22Rv1 (cell line): ENCODE data around the gene KRT7.
"Not testable (repeated sequence)": the region's sequence is repeated elsewhere in the genome, so short reads cannot be mapped to it uniquely, and the experiment has no call there.

Experiments
- H3K27ac ChIP-seq: fragments of 450-650 bp; 2 replicates; pipeline ENCODE4 v1.5.1; 2017
- ZFX ChIP-seq: fragments of 450-650 bp; IDR thresholded peaks from 2 replicates; pipeline ENCODE4 v1.6.1; 2017; ENCODE audit warnings: antibody characterized with exemption, borderline replicate concordance
- TF ChIP-seq, protein P1 (sequence below): fragments of 450-650 bp; IDR thresholded peaks from 2 replicates; pipeline ENCODE4 v1.5.1; 2017; ENCODE audit warnings: mild to moderate bottlenecking

KRT7 gene

DNA sequence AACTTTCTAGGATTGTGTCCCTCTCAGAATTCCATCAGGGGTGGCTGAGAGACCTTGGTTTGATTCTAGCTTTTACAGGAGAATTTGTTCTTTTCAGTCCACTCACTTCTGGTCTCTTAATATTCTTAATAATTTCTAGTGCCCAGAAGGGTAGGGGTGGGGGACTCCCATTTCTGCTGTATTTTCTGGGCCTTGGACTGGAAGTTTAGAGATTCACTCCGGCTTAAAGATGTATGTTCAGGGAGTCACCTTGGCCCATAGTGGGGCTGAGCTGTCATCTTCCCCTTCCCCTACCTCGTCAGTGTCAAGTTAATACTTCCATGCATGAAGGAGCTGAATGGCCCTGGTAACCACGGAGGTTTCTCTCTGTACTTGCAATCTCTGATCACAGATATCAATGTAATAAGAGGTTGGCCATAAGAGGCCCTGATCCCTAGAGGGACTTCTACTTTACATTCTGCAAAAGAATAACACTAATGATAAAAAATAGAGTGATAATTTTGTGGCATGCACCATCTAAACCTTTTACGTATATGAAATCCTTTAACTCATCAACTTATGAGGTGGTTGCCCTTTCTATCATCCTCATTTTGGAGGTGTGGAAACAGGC is 51.6 kb downstream of the KRT7 start:
- no peak for TF ChIP-seq ZFX
- TF ChIP-seq, protein P1, sequence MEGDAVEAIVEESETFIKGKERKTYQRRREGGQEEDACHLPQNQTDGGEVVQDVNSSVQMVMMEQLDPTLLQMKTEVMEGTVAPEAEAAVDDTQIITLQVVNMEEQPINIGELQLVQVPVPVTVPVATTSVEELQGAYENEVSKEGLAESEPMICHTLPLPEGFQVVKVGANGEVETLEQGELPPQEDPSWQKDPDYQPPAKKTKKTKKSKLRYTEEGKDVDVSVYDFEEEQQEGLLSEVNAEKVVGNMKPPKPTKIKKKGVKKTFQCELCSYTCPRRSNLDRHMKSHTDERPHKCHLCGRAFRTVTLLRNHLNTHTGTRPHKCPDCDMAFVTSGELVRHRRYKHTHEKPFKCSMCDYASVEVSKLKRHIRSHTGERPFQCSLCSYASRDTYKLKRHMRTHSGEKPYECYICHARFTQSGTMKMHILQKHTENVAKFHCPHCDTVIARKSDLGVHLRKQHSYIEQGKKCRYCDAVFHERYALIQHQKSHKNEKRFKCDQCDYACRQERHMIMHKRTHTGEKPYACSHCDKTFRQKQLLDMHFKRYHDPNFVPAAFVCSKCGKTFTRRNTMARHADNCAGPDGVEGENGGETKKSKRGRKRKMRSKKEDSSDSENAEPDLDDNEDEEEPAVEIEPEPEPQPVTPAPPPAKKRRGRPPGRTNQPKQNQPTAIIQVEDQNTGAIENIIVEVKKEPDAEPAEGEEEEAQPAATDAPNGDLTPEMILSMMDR: no peak
- no peak overlapping the region for H3K27ac ChIP-seq

GRCh38 chr12:52285172-52285745 is 52.2 kb downstream of the KRT7 start:
- H3K27ac ChIP-seq: no peak overlapping the region
- TF ChIP-seq, protein P1: no peak
- TF ChIP-seq ZFX: no peak

DNA sequence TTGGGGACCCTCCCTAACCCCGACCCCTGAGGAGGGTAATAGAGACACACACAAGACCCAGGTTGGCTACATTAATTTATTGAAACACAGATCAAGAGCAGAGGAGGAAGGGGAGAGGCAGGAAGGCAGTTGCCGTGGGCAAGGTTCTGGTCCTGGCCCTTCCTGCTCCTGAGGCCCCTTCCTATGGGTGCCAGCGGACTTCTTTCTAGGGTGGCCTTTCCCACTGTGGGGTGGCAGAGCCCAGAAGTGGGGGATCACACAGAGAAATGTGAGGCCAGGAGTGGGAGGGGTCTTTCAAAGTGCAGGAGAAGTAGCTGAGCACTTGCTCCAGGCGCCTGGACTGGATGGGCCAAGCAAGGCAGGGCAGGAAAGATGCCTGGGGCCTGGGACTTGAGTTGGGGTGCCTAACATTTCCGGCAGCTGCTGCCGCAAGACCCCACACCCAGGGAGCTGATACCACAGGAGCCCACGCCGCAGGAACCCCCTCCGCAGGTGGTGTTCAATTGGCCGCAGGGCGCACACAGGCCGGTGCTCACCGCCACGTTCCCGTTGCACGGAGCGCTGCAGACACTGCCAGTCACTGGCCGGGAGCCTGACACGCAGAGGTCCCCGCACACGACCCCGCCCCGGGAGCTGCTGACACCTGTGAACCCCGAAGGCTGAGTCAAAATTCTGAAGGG is 52.9 kb downstream of the KRT7 start:
- no peak overlapping the region for H3K27ac ChIP-seq

GRCh38 chr12:52286857-52287785 is 54.1 kb downstream of the KRT7 start:
- H3K27ac ChIP-seq: not testable (repeated sequence)
- TF ChIP-seq, protein P1: peak; percentile 74

More for the DNA sequence above, 52.9 kb downstream of the KRT7 start:
- TF ChIP-seq, protein P1: no peak
- no peak for TF ChIP-seq ZFX

DNA sequence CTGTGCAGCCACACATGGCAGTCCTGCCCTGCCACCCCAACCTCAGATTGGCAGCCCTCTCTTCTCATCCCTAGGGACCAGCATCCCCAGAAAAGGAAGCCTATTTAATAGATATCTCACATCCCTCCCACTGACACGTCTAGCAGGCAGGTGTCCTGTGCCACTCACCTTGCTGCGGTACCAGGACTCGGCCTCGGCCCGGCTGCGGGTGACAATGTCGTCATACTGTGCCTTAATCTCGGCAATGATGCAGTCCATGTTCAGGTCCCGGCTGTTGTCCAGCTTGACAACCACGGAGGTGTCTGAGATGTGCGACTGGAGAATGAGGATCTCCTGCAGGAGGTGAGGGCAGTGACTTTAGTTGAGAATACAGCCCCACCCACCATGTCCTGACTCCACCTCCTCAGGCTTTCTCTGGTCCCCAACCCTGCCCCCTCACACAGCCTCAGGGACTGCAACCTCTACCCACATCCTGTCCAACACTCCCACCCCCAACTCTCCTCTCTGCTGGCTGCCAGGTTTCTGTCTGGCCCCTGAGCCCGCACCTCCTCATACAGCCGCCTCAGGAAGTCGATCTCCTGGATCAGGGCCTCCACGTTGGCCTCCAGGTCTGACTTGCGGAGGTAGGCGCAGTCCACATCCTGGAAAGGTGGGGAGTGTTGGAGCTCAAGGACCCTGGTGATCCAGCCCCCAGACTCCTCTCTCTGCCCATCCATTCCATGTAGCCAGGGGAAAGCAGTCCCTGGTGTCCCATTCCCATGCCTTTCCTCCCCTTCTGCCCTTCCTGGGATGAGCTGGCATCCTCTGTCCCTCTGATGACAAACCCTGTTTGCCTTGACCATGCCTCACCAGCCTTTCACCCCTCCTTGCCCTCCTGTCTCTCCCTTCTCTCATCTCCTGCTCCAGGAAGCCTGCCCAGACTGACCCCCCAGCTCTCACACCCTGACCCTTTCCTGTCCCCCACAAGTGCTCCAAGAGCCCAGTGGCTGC is 55.1 kb downstream of the KRT7 start:
- not testable (repeated sequence) for H3K27ac ChIP-seq

DNA sequence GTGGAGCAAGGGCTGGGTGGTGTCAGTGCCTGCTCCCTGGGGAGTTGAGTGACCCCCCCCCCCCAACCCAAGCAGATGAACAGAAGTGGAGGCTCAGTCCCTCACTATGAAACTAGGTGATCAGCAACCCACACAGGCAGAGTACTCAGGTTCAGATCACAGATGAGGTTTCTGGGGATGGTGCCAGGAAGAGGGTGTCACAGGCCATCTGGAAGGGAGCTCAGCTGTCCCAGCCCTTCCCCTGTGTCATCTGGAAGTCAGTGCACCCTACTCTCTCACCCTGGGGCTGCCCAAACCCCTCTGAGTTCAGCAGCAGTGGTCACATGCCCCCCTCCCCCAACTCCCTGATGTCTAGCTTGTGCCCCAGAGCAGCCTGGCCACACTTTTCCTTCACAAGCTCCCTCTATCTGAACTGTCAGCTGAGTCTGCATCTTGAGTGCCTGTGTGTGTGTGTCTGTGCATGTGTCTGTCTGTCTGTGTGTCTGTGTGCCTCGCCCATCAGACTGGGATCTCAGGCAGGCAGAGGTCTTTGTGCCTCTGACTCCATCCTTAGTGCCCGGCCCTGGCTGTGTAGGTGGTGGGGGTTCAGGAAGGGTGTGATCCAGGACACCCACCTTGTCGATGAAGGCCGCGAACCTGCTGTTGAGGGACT is 57.6 kb downstream of the KRT7 start:
- H3K27ac ChIP-seq: not testable (repeated sequence)

GRCh38 chr12:52291267-52291935 is 58.4 kb downstream of the KRT7 start, which contains the start of gene KRT81:
Gene KRT81, minus strand, starts transcription at chr12:52291534. Its CDS starts 69 bp downstream, at chr12:52291465.
- TF ChIP-seq, protein P1: no peak
- TF ChIP-seq ZFX: no peak

More at GRCh38 chr12:52291267-52291935, 58.4 kb downstream of the KRT7 start, which contains the start of gene KRT81:
- H3K27ac ChIP-seq: no peak within 1 kb of the TSS
